ENCODE data around the gene TRMT61A. TPM values are rescaled to one million over a fixed set of nuclear protein-coding genes. Genes with fewer than 3 reads are reported as not detected.

The TRMT61A gene
- total and polyA plus RNA-seq, 2 donors (not counting 3 experiments of a cell fraction or from before 2014, with no cell fraction given), result 6.8 to 10.6 TPM

- dilution Hi-C loops (cut with MboI; ENCODE audit: extremely low pct_ligation_motif_present, low sequenced_read_pairs), result no loop called here
- Histone ChIP-seq H3K4me3 (replicated peaks in 1 of 3; ENCODE audit: insufficient read depth in 1 of 3, low read depth in 1 of 3, low read length in 3 of 3) (no peak overlapping the region), H3K4me1 (ENCODE audit: control insufficient read depth, extremely low read depth, insufficient read depth, low read length) (peaks cover 11% of the 10 kb centered on the region), H3K9ac (replicated peaks; ENCODE audit: extremely low read depth, insufficient read depth, low read length) (no peak overlapping the region), H3K27ac (ENCODE audit: insufficient read depth, low read depth, low read length) (no peak overlapping the region), H3K9me3 (replicated peaks; ENCODE audit: control insufficient read depth, insufficient read depth, low read length) (no peaks in the 10 kb centered on the region), H3K79me2 (ENCODE audit: control insufficient read depth, insufficient read depth, low read length) (peaks cover 21% of the 10 kb centered on the region), H3K27me3 (ENCODE audit: control insufficient read depth in 2 of 2, insufficient read depth in 2 of 2, low read length in 2 of 2) (peaks cover 15 to 17% of the 10 kb centered on the region in 2 experiments), H3K4me2 (ENCODE audit: insufficient read depth, low read length) (no peak overlapping the region), H3K36me3 (ENCODE audit: control insufficient read depth in 2 of 2, extremely low read depth in 1 of 2, insufficient read depth in 2 of 2, low read length in 2 of 2) (peaks cover 0 to 2% of the 10 kb centered on the region in 2 experiments), H2AFZ (ENCODE audit: low read depth, low read length) (no peak overlapping the region), H4K20me1 (replicated peaks; ENCODE audit: control insufficient read depth, extremely low read depth, insufficient read depth, low read length) (no peaks in the 10 kb centered on the region), H3K9me1 (replicated peaks; ENCODE audit: control insufficient read depth, extremely low read depth, insufficient read depth, low read length) (no peaks in the 10 kb centered on the region)
- FAIRE-seq (no peak), DNase-seq (ENCODE audit: low read depth, low spot score) (no peak)
- no TSS peak for BruUV-seq (replicated peaks)
- TF ChIP-seq EZH2 (IDR thresholded peaks at IDR 0.05; ENCODE audit: borderline replicate concordance, low read depth, low read length, severe bottlenecking) (no peak), FOS (IDR thresholded peaks at IDR 0.05; ENCODE audit: borderline replicate concordance, insufficient read depth, low read length) (no peak), GATA2 (IDR thresholded peaks at IDR 0.05; ENCODE audit: insufficient read depth, insufficient read length, low read depth, low read length) (no peak), MYC (IDR thresholded peaks at IDR 0.05; ENCODE audit: low read depth, low read length) (no peak), POLR2A (IDR thresholded peaks at IDR 0.05; ENCODE audit: low read depth, low read length) (no peak), CTCF (IDR thresholded peaks at IDR 0.05; ENCODE audit: extremely low read depth in 1 of 2, insufficient read depth in 1 of 2, low read depth in 1 of 2, low read length in 2 of 2) (no peak), JUN (IDR thresholded peaks at IDR 0.05; ENCODE audit: borderline replicate concordance, insufficient read depth, insufficient read length, low read depth) (no peak), POLR2AphosphoS5 (IDR thresholded peaks at IDR 0.05; ENCODE audit: insufficient read depth, low read depth, low read length) (no peak)
- TF ChIP-seq, protein P1, sequence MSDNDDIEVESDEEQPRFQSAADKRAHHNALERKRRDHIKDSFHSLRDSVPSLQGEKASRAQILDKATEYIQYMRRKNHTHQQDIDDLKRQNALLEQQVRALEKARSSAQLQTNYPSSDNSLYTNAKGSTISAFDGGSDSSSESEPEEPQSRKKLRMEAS (IDR thresholded peaks at IDR 0.05; ENCODE audit: insufficient read depth, insufficient read length), result no peak
- ChIA-PET CTCF (interaction anchor here (1.0 to 4.8 kb wide), 4 partner anchors 9 to 21 kb away, joined by 3 to 49 read pairs (median 4); no protein-coding TSS in a partner anchor), POLR2A (no interaction called here)
- intact Hi-C loops (cut with micrococcal nuclease), result loop anchor here (5.0 kb wide), 1 partner anchor 35 kb away; the partner anchor contains the start of genes BAG5 and COA8
These were observed 1.4 kb upstream of the TRMT61A start for GRCh38 chr14:103527408-103528145.
